WI38 (cell line): Measurements from ENCODE around the gene YJU2.

Experiments used
- H3K4me3 ChIP-seq: 2 replicates; pipeline ENCODE4 v1.5.1; 2011; ENCODE audit warnings: low read depth, mild to moderate bottlenecking, control low read depth, low read length
- TF ChIP-seq, protein P1 (sequence below): IDR thresholded peaks from 2 replicates; pipeline ENCODE4 v1.5.1; 2012; ENCODE audit warnings: low read depth, mild to moderate bottlenecking, control low read depth, low read length

Gene YJU2

DNA sequence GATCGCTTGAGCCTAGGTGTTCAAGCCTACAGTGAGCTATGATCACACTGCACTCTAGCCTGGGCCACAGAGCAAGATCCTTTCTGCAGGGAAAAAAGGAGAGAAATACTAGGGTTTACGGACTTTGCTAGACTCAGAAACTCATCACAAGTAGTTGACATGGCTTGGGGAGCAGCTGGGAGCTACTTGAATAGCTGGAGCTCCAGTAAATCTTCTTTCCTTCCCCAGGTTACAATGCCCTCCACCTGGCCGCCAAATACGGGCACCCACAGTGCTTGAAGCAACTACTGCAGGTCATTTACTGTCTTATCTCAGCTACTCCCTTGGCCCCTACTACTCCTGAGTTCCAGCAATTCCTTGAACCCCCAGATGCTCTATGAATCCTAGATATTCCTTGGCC, 45.1 kb upstream of the YJU2 start:
- no peak overlapping the region for H3K4me3 ChIP-seq
- TF ChIP-seq, protein P1, sequence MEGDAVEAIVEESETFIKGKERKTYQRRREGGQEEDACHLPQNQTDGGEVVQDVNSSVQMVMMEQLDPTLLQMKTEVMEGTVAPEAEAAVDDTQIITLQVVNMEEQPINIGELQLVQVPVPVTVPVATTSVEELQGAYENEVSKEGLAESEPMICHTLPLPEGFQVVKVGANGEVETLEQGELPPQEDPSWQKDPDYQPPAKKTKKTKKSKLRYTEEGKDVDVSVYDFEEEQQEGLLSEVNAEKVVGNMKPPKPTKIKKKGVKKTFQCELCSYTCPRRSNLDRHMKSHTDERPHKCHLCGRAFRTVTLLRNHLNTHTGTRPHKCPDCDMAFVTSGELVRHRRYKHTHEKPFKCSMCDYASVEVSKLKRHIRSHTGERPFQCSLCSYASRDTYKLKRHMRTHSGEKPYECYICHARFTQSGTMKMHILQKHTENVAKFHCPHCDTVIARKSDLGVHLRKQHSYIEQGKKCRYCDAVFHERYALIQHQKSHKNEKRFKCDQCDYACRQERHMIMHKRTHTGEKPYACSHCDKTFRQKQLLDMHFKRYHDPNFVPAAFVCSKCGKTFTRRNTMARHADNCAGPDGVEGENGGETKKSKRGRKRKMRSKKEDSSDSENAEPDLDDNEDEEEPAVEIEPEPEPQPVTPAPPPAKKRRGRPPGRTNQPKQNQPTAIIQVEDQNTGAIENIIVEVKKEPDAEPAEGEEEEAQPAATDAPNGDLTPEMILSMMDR: no peak

DNA sequence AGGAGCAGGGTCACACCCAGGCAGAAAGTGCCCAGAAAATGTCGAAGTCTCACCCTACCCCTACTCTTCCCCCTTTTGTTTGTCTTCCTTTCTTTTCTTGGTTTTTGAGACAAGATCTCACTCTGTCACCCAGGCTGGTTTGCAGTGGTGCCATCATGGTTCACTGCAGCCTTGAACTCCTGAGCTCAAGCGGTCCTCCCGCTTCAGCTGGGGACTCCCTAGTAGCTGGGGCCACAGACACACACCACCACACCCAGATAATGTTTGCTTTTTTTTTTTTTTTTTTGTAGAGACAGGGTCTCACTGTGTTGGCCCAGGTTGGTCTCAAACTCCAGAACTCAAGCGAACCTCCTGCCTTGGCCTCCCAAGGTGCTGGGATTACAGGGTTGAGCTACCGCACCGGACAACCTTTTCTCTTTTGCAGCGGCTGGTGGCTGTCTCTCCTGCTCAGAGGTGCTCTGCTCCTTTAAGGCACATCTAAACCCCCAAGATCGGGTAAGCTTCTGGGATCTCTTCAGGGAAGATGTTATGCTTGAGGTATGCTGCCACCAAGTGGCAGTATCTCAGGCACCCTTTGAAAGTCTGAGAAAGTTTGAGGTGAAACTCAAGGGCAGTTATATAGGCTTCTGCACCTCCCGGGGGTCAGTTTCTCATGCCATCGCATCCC, 39.9 kb upstream of the YJU2 start:
- H3K4me3 ChIP-seq: no peak overlapping the region
- TF ChIP-seq, protein P1: no peak

DNA sequence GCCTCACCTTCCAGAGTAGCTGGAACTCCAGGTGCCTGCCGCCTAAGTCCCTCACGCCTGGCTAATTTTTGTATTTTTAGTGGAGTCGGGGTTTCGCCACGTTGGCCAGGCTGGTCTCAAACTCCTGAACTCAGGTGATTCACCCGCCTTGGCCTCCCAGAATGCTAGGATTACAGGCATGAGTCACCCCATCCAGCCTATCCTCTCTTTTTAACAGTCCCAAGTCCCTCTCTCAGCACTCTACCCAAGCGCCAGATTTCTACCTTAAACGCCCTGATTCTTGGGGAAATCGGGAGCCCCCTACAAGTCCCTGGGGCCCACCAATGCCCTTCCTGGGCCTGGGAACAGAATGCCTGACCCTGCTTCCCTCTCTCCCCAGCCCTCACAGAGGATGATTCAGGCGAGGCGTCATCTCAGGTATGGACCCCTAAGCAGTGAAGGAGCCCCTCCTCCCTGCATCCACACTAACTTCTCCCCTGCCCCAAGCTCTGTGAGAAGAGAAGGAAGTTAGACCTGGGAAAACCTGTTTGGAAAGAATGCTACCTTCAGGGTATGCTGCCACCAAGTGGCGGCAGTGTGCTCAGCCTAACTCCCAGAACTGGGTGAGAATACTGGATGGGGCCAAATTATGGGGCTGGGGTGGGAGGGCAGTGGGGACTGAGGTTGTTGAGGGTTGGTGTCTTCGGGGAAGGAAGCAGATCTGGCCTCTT, 38.3 kb upstream of the YJU2 start:
- TF ChIP-seq, protein P1: peak; percentile 48

DNA sequence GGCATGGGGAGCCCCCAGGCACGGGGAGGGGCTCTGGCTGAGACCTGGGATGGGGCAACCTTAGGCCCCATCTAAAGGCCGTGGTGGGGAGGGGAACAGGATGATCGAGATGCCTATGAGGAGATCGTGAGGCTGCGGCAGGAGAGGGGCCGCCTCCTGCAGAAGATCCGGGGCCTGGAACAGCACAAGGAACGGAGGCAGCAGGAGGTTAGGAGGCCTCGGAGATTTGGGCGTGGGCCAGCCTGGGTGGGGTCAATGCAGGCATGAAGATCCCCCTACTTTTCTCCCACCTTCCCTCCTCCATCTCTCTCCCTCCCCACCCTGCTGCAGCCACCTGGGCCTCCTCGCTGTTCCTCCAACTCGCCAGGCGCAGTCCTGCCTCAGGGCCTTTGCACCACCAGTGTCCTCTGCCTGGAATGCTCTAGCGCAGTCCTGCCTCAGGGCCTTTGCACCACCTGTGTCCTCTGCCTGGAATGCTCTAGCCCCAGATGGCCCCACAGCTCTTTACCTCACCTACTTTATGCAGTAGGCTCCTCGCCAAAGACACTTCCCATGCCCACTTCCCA, 36.6 kb upstream of the YJU2 start:
- TF ChIP-seq, protein P1: no peak
- H3K4me3 ChIP-seq: no peak overlapping the region

More for the DNA sequence above, 38.3 kb upstream of the YJU2 start:
- H3K4me3 ChIP-seq: no peak overlapping the region

DNA sequence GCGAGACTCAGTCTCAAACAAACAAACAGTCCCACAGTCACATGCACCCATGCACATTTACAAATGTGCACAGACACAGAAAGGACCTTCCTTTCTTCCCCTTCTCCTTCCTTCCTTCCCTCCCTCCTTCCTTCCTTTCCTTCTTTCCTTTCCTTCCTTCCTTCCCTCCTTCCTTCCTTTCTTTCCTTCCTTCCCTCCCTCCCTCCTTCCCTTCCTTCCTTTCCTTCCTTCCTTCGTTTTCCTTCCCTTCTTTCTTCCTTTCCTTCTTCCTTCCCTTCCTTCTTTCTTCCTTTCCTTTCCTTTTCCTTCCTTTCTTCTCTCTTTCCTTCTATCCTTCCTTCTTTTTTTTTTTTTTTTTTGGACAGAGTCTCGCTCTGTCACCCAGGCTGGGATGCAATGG, 33.8 kb upstream of the YJU2 start:
- TF ChIP-seq, protein P1: no peak
- H3K4me3 ChIP-seq: no peak overlapping the region

DNA sequence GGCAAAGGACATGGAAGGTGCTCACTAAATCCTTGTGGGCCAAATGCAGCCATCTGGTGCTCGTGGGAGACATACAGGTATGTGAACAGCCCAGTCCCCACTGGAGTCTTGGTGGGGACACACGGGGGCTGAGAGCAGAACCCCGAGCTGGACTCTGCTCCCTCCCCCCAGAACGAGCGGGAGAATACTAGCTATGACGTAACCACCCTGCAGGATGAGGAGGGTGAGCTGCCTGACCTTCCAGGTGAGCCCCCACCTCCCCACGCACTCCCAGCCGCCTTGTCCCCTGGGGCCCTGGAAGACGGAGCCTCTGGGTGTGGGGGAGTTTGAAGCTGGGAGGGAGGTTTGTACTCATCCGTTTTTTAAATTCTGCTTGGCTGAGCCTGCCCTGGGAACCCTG, 31.1 kb upstream of the YJU2 start:
- TF ChIP-seq, protein P1: no peak
- H3K4me3 ChIP-seq: no peak overlapping the region

DNA sequence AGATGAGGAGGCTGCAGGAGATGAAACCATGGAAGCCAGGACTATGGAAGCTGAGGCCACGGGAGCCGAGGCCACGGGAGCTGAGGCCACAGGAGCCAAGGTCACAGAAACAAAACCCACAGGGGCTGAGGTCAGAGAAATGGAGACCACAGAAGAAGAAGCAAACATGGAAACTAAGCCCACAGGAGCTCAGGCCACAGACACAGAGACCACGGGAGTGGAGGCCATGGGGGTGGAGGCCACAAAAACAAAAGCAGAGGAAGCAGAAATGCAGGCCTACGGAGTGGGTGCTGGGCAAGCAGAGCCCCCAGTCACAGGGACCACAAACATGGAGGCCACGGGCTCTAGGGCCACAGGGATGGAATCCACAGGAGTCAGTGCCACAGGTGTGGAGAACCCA, 30.0 kb upstream of the YJU2 start:
- H3K4me3 ChIP-seq: no peak overlapping the region
- TF ChIP-seq, protein P1: no peak
